Chondrocyte (in vitro differentiated cells): ENCODE data around the gene SEC14L1. TPM values are rescaled to one million over a fixed set of nuclear protein-coding genes. Genes with fewer than 3 reads are reported as not detected.
"Not testable (repeated sequence)": the region's sequence is repeated elsewhere in the genome, so short reads cannot be mapped to it uniquely, and the experiment has no call there.

Experiments
- DNase-seq: peaks from one replicate; pipeline ENCODE4 v3.0.0; 2021; ENCODE audit warnings: mixed read lengths, low spot score
- H3K27ac Mint-ChIP-seq: one replicate; pipeline ENCODE4 v1.8.0; 2021; ENCODE audit warnings: mild to moderate bottlenecking, moderate library complexity, mixed read lengths; ENCODE audit not compliant: unreplicated experiment
- H3K27me3 Mint-ChIP-seq: 2 replicates; pipeline ENCODE4 v1.8.0; 2021; ENCODE audit warnings: low read depth, mixed read lengths
- H3K36me3 Mint-ChIP-seq: 2 replicates; pipeline ENCODE4 v1.8.0; 2021; ENCODE audit warnings: low read depth, mixed read lengths
- H3K4me1 Mint-ChIP-seq: 2 replicates; pipeline ENCODE4 v1.8.0; 2021; ENCODE audit warnings: low read depth, mild to moderate bottlenecking, mixed read lengths
- H3K4me3 Mint-ChIP-seq: one replicate; pipeline ENCODE4 v1.8.0; 2021; ENCODE audit warnings: mild to moderate bottlenecking, moderate library complexity, mixed read lengths; ENCODE audit not compliant: unreplicated experiment
- H3K9me3 Mint-ChIP-seq: 2 replicates; pipeline ENCODE4 v1.8.0; 2021; ENCODE audit warnings: low read depth, mixed read lengths
- CTCF ChIP-seq: fragments of 200-600 bp; sonication (generic); IDR thresholded peaks from 2 replicates; pipeline ENCODE4 v1.5.0; 2021; ENCODE audit warnings: antibody characterized with exemption, mild to moderate bottlenecking, moderate library complexity
- total RNA-seq: library from RNA; stranded (reverse); gene quantifications from 3 replicates; pipeline ENCODE4 v1.2.1, GENCODE V29; 2021

Gene SEC14L1
- total RNA-seq, 1 donor from 2014 or later = 51.8 TPM

DNA sequence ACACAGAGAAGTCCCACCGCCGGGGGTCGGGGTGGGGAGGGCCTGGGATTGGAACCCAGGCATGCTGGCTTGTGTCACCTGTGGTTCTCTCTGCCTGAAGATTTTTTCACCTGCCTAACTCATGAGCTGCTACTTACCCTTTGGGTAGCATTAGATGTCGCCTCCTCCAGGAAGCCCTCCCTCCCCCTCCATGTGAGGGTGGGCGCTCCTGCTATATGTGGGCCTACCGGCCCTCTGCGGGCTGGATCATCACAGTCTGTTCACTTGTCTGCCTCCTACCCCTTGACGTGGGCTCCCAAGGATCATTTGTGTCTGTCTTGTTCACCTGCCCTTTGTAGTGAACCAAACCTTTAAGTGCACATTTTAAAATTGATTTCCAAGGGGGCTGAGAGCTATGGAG lies 106.8 kb downstream of the SEC14L1 start:
- Mint-ChIP-seq H3K27ac (no peak overlapping the region), H3K27me3 (peaks cover 9% of the 10 kb centered on the region), H3K4me1 (peaks cover 17% of the 10 kb centered on the region), H3K9me3 (no peaks in the 10 kb centered on the region), H3K36me3 (no peaks in the 10 kb centered on the region), H3K4me3 (peak overlapping the region; percentile 62)
- no peak for TF ChIP-seq CTCF
- no peak for DNase-seq

- no peaks in the 10 kb centered on the region for H3K9me3 Mint-ChIP-seq
- H3K27me3 Mint-ChIP-seq = peaks cover 9% of the 10 kb centered on the region
- no peak overlapping the region for H3K27ac Mint-ChIP-seq
- peaks cover 18% of the 10 kb centered on the region for H3K4me1 Mint-ChIP-seq
- no peak for TF ChIP-seq CTCF
- H3K4me3 Mint-ChIP-seq = no peak overlapping the region
- H3K36me3 Mint-ChIP-seq = no peaks in the 10 kb centered on the region
- DNase-seq = no peak
These were observed 107.7 kb downstream of the SEC14L1 start for GRCh38 chr17:77248216-77249114.

DNA sequence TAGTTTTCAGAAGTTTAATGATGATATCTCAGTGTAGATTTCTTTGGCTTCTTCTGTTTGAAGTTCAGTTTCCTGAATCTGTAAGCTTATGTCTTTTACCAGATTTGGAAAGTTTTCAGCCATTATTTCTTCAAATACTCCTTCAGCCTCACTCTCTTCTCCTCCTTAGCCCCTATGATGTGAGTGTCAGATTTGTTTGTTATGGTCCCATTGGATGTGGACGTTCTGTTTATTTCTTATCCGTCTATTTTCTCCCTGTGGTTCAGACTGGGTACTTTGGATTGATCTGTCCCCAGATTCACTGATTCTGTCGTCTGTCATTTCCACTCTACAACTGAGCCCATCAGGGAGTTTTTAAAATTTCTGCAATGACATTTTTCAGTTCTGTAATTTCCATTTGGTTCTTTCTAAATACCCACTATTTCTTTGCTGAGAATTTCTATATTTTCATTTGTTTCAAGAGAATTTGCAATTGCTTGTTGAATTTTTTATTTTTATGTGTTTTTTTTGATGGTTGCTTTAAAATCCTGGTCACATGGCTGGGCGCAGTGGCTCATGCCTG lies 110.9 kb downstream of the SEC14L1 start:
- Mint-ChIP-seq H3K4me3 (no peak overlapping the region), H3K27me3 (peaks cover 9% of the 10 kb centered on the region), H3K27ac (no peak overlapping the region), H3K4me1 (peaks cover 39% of the 10 kb centered on the region), H3K9me3 (no peaks in the 10 kb centered on the region), H3K36me3 (no peaks in the 10 kb centered on the region)
- no peak for TF ChIP-seq CTCF
- DNase-seq = no peak

GRCh38 chr17:77252306-77252705 lies 111.5 kb downstream of the SEC14L1 start:
- not testable (repeated sequence) for H3K27ac Mint-ChIP-seq, DNase-seq, H3K27me3 Mint-ChIP-seq, H3K9me3 Mint-ChIP-seq, H3K4me3 Mint-ChIP-seq, H3K36me3 Mint-ChIP-seq
- peaks cover 38% of the 10 kb centered on the region for H3K4me1 Mint-ChIP-seq

GRCh38 chr17:77253611-77254051 lies 112.9 kb downstream of the SEC14L1 start:
- no peak overlapping the region for H3K27ac Mint-ChIP-seq
- H3K4me1 Mint-ChIP-seq = peaks cover 34% of the 10 kb centered on the region
- no peak for DNase-seq
- H3K4me3 Mint-ChIP-seq = no peak overlapping the region
- H3K9me3 Mint-ChIP-seq = no peaks in the 10 kb centered on the region
- no peak for TF ChIP-seq CTCF
- H3K27me3 Mint-ChIP-seq = peaks cover 4% of the 10 kb centered on the region
- H3K36me3 Mint-ChIP-seq = no peaks in the 10 kb centered on the region
